Measurements from ENCODE around the gene NUP54. TPM values are rescaled to one million over a fixed set of nuclear protein-coding genes. Genes with fewer than 3 reads are reported as not detected.
A peak's percentile ranks its signal among the peaks of the same experiment; 100 is the strongest.

NUP54 gene
- total RNA-seq (2014; rRNA removed; shearing (Covaris generic)), result 55.4 and 59.2 TPM in 2 replicates

- DNase-seq (ENCODE audit: low read depth), result peak; percentile 88
These were observed at the start of gene NUP54 for GRCh38 chr4:76148142-76148865. Gene NUP54, minus strand, starts transcription at chr4:76148397. Its CDS starts 23 bp downstream, at chr4:76148374.

- peak; percentile 22 for DNase-seq (ENCODE audit: low read depth)
These were observed 49.0 kb upstream of the NUP54 start for GRCh38 chr4:76197031-76197743.

GRCh38 chr4:76196376-76196775, 48.2 kb upstream of the NUP54 start:
- no peak for DNase-seq (ENCODE audit: low read depth)

GRCh38 chr4:76195326-76195725, 47.1 kb upstream of the NUP54 start:
- no peak for DNase-seq (ENCODE audit: low read depth)

GRCh38 chr4:76194325-76194724, 46.1 kb upstream of the NUP54 start:
- peak; percentile 63 for DNase-seq (ENCODE audit: low read depth)

- no peak for DNase-seq (ENCODE audit: low read depth)
These were observed 44.0 kb upstream of the NUP54 start for GRCh38 chr4:76192236-76192635.

- no peak for DNase-seq (ENCODE audit: low read depth)
These were observed 40.4 kb upstream of the NUP54 start for GRCh38 chr4:76188557-76188956.

- DNase-seq (ENCODE audit: low read depth), result no peak
These were observed 40.0 kb upstream of the NUP54 start for GRCh38 chr4:76188149-76188548.

GRCh38 chr4:76187152-76187551, 39.0 kb upstream of the NUP54 start:
- DNase-seq (ENCODE audit: low read depth), result no peak

- DNase-seq (ENCODE audit: low read depth), result no peak
These were observed 34.3 kb upstream of the NUP54 start for GRCh38 chr4:76182463-76182862.

GRCh38 chr4:76179398-76180318, 31.5 kb upstream of the NUP54 start:
- peak; percentile 62 for DNase-seq (ENCODE audit: low read depth)

GRCh38 chr4:76178296-76178695, 30.1 kb upstream of the NUP54 start:
- no peak for DNase-seq (ENCODE audit: low read depth)

GRCh38 chr4:76177709-76178108, 29.5 kb upstream of the NUP54 start:
- no peak for DNase-seq (ENCODE audit: low read depth)

- DNase-seq (ENCODE audit: low read depth), result no peak
These were observed 27.1 kb upstream of the NUP54 start for GRCh38 chr4:76175336-76175735.

- DNase-seq (ENCODE audit: low read depth), result no peak
These were observed 26.0 kb upstream of the NUP54 start for GRCh38 chr4:76174216-76174615.

- DNase-seq (ENCODE audit: low read depth), result no peak
These were observed 20.5 kb upstream of the NUP54 start for GRCh38 chr4:76168688-76169087.

GRCh38 chr4:76166480-76166879, 18.3 kb upstream of the NUP54 start:
- no peak for DNase-seq (ENCODE audit: low read depth)

GRCh38 chr4:76160355-76160754, 12.2 kb upstream of the NUP54 start:
- DNase-seq (ENCODE audit: low read depth), result no peak

- no peak for DNase-seq (ENCODE audit: low read depth)
These were observed 8.4 kb upstream of the NUP54 start for GRCh38 chr4:76156635-76157034.

- DNase-seq (ENCODE audit: low read depth), result no peak
These were observed 7.8 kb upstream of the NUP54 start for GRCh38 chr4:76155979-76156378.

GRCh38 chr4:76153356-76153755, 5.2 kb upstream of the NUP54 start:
- DNase-seq (ENCODE audit: low read depth), result no peak

GRCh38 chr4:76147454-76148141, 599 bp downstream of the NUP54 start:
- peak; percentile 82 for DNase-seq (ENCODE audit: low read depth)

Data from M059J (cell line).